CD8-positive, alpha-beta memory T cell (primary cell): Measurements from ENCODE around the gene YEATS4. TPM values are rescaled to one million over a fixed set of nuclear protein-coding genes. Genes with fewer than 3 reads are reported as not detected.

Source experiments
- CTCF ChIA-PET: fragments of 350-600 bp; sonication (Branson Sonifier 250); formaldehyde crosslinking; loops from one replicate; lab custom pipeline; 2021; ENCODE audit warnings: antibody characterized with exemption; lab: Charles Lee
- POLR2A ChIA-PET: fragments of 350-600 bp; sonication (Branson Sonifier 250); formaldehyde crosslinking; loops from one replicate; lab custom pipeline; 2021; ENCODE audit warnings: antibody characterized with exemption; lab: Charles Lee
- DNase-seq, 5 donors: peaks; one replicate each; pipeline versions ENCODE4 v3.0.0 to v3.0.0-alpha.2; 2020 to 2022; ENCODE audit warnings: mixed read lengths in 1 of 5
- H3K27ac ChIP-seq: one replicate; pipeline ENCODE4 v1.7.0; 2013; ENCODE audit warnings: low read depth, mild to moderate bottlenecking, low read length, moderate library complexity
- H3K27me3 ChIP-seq: 2 replicates; pipeline ENCODE4 v1.7.0; 2013; ENCODE audit warnings: low read length, mild to moderate bottlenecking; ENCODE audit not compliant: insufficient read depth, poor library complexity, severe bottlenecking
- H3K36me3 ChIP-seq: 2 replicates; pipeline ENCODE4 v1.7.0; 2013; ENCODE audit warnings: mild to moderate bottlenecking, low read length, moderate library complexity; ENCODE audit not compliant: insufficient read depth
- H3K4me1 ChIP-seq: 2 replicates; pipeline ENCODE4 v1.7.0; 2013; ENCODE audit warnings: mild to moderate bottlenecking, low read length, moderate library complexity; ENCODE audit not compliant: insufficient read depth
- H3K4me3 ChIP-seq: 2 replicates; pipeline ENCODE4 v1.7.0; 2013; ENCODE audit warnings: mild to moderate bottlenecking, low read length
- H3K9me3 ChIP-seq: 2 replicates; pipeline ENCODE4 v1.7.0; 2013; ENCODE audit warnings: mild to moderate bottlenecking, low read length
- H3K27ac Mint-ChIP-seq, 8 donors: one replicate each; pipeline ENCODE4 v1.8.0; 2020 to 2021; ENCODE audit warnings: mixed read lengths in 8 of 8, mild to moderate bottlenecking in 6 of 8, inconsistent platforms in 3 of 8, moderate library complexity in 3 of 8
- H3K27me3 Mint-ChIP-seq, 2 donors: one replicate each; pipeline ENCODE4 v1.8.0; 2020 to 2021; ENCODE audit warnings: mixed read lengths in 2 of 2, mild to moderate bottlenecking in 1 of 2, moderate library complexity in 1 of 2
- H3K36me3 Mint-ChIP-seq, 3 donors: one replicate each; pipeline ENCODE4 v1.8.0; 2020 to 2021; ENCODE audit warnings: mixed read lengths in 3 of 3, inconsistent platforms in 1 of 3, mild to moderate bottlenecking in 1 of 3
- H3K4me1 Mint-ChIP-seq, 3 donors: one replicate each; pipeline ENCODE4 v1.8.0; 2020 to 2021; ENCODE audit warnings: mixed read lengths in 3 of 3, inconsistent platforms in 1 of 3, mild to moderate bottlenecking in 1 of 3
- H3K4me3 Mint-ChIP-seq, 7 donors: one replicate each; pipeline ENCODE4 v1.8.0; 2020 to 2021; ENCODE audit warnings: mixed read lengths in 7 of 7, mild to moderate bottlenecking in 6 of 7, moderate library complexity in 4 of 7, inconsistent platforms in 2 of 7
- H3K9me3 Mint-ChIP-seq, 5 donors: one replicate each; pipeline ENCODE4 v1.8.0; 2020 to 2022; ENCODE audit warnings: mixed read lengths in 5 of 5, mild to moderate bottlenecking in 3 of 5, moderate library complexity in 2 of 5, inconsistent platforms in 1 of 5
- polyA plus RNA-seq: library from polyadenylated mRNA; unstranded; fragments of 300-500 nt; fragmentation: Illumina TruSeq; gene quantifications from one replicate; pipeline ENCODE4 v1.2.3, GENCODE V29; 2021
- total RNA-seq, 2 experiments: library from RNA; stranded (reverse); gene quantifications; one replicate each; pipeline ENCODE4 v1.2.3, GENCODE V29; 2021

YEATS4 gene
- total and polyA plus RNA-seq, 3 experiments from 2014 or later = 26.6 to 39.7 (median 34.9) TPM

DNA sequence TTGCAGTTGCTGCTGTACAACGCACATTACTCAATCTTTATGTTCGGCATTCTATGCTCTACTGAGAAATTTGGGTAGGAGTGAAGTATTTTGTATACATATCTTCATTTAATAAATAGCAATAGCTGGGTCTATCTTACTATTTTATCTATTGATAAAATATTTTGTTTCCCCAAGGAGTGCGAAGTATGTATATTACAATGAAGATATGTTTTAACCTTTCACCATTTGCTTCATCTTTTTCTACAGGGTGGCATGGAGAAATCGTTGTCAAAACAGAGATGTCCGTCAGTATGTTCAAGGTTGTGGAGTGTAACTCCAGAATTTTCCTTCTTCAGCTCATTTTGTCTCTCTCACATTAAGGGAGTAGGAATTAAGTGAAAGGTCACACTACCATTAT, 6.6 kb upstream of the YEATS4 start:
- H3K27ac Mint-ChIP-seq = no peak overlapping the region
- no peaks in the 10 kb centered on the region for H3K9me3 ChIP-seq
- no peaks in the 10 kb centered on the region for H3K36me3 Mint-ChIP-seq
- H3K4me3 Mint-ChIP-seq = no peak overlapping the region
- H3K4me1 ChIP-seq = peaks cover 5% of the 10 kb centered on the region
- no peak overlapping the region for H3K27ac ChIP-seq
- no peaks in the 10 kb centered on the region for H3K27me3 ChIP-seq
- H3K4me1 Mint-ChIP-seq = peaks cover 3 to 11% (median 9%) of the 10 kb centered on the region in 3 donors
- no peaks in the 10 kb centered on the region for H3K9me3 Mint-ChIP-seq
- ChIA-PET CTCF (interaction anchor here (0.8 kb wide), 1 partner anchor 287 kb away, joined by 3 read pairs; no protein-coding TSS in a partner anchor), POLR2A (no interaction called here)
- no peaks in the 10 kb centered on the region for H3K36me3 ChIP-seq
- H3K27me3 Mint-ChIP-seq = peaks cover 1 to 13% of the 10 kb centered on the region in 2 donors
- no peak for DNase-seq
- no peak overlapping the region for H3K4me3 ChIP-seq

GRCh38 chr12:69354172-69354555, 5.4 kb upstream of the YEATS4 start:
- Histone ChIP-seq H3K4me3 (no peak overlapping the region), H3K4me1 (peaks cover 9% of the 10 kb centered on the region), H3K9me3 (no peaks in the 10 kb centered on the region), H3K36me3 (no peaks in the 10 kb centered on the region), H3K27me3 (no peaks in the 10 kb centered on the region), H3K27ac (no peak overlapping the region)
- DNase-seq = no peak
- POLR2A ChIA-PET = no interaction called here
- no peak overlapping the region for H3K4me3 Mint-ChIP-seq
- peaks cover 1 to 13% of the 10 kb centered on the region in 2 donors for H3K27me3 Mint-ChIP-seq
- peaks cover 5 to 10% (median 9%) of the 10 kb centered on the region in 3 donors for H3K4me1 Mint-ChIP-seq
- H3K36me3 Mint-ChIP-seq = no peaks in the 10 kb centered on the region
- no peak overlapping the region for H3K27ac Mint-ChIP-seq
- CTCF ChIA-PET = interaction anchor here (1.0 to 2.1 kb wide), 2 partner anchors 217 to 526 kb away, joined by 3 to 7 read pairs; no protein-coding TSS in a partner anchor
- H3K9me3 Mint-ChIP-seq = no peaks in the 10 kb centered on the region

DNA sequence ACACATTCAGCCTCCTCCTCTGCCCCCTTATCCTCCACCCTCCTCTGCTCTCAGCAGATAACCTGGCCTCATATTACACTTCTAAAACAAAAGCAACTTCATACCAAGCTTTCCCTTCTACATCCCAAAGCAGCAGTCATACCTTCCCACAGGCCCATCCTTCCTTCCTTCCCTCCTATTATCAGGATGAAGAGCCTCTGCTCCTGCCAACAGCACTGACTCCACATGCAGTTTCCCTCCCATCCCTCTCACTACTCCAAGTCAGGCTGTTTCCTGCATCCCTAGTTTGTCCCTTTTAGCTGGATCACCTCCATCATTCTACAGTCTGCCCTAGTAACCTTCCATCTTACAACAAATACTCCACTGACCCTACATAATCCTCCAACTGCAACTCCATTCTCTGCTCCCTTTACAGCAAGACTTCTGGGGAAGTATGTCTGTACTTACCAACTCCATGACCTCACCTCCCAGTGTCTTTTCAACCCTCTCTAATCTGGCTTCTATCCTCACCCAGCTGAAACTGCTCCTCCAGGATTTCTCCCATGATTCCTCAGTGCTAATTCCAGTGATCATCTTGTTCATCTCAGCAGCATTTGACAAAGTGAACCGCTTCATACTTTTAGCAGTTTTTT, 4.9 kb upstream of the YEATS4 start:
- peaks cover 1 to 13% of the 10 kb centered on the region in 2 donors for H3K27me3 Mint-ChIP-seq
- no peak overlapping the region for H3K27ac ChIP-seq
- no peak overlapping the region for H3K4me3 ChIP-seq
- peaks cover 11% of the 10 kb centered on the region for H3K4me1 ChIP-seq
- peak overlapping the region in 1 of 8 donors; percentile 42 for H3K27ac Mint-ChIP-seq
- no peaks in the 10 kb centered on the region for H3K36me3 ChIP-seq
- POLR2A ChIA-PET = no interaction called here
- CTCF ChIA-PET = interaction anchor here (1.0 to 2.1 kb wide), 2 partner anchors 216 to 525 kb away, joined by 3 to 7 read pairs; no protein-coding TSS in a partner anchor
- peaks cover 9 to 15% (median 14%) of the 10 kb centered on the region in 3 donors for H3K4me1 Mint-ChIP-seq
- H3K9me3 ChIP-seq = no peaks in the 10 kb centered on the region
- H3K27me3 ChIP-seq = no peaks in the 10 kb centered on the region
- peaks cover 0 to 1% (median 0%) of the 10 kb centered on the region in 3 donors for H3K36me3 Mint-ChIP-seq
- H3K4me3 Mint-ChIP-seq = no peak overlapping the region
- H3K9me3 Mint-ChIP-seq = no peaks in the 10 kb centered on the region
- no peak for DNase-seq

GRCh38 chr12:69355363-69356028, 4.0 kb upstream of the YEATS4 start:
- CTCF ChIA-PET = interaction anchor here (2.1 kb wide), 1 partner anchor 215 kb away, joined by 7 read pairs; no protein-coding TSS in a partner anchor

DNA sequence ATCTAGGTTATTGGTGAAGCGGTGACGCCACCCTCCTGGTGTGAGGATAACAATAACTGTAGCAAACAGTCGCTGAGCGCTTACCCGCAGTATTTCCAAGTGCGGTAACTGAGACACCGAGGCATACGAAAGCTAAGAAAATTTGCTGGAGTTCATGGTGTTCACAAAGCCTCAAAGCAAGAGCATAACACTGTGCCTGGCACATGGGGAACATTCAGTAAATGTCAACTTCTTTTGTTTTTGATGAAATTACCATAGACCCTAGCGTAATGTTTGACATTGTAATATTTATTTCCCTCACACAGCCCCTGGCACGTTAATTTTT, 767 bp downstream of the YEATS4 start:
- ChIA-PET POLR2A (no interaction called here), CTCF (interaction anchor here (1.0 kb wide), 1 partner anchor 210 kb away, joined by 3 read pairs; no protein-coding TSS in a partner anchor)
- H3K27me3 ChIP-seq = no peaks in the 10 kb centered on the region
- H3K27ac ChIP-seq = peak overlapping the region; percentile 91
- Mint-ChIP-seq H3K4me1 (peaks cover 21 to 34% (median 31%) of the 10 kb centered on the region in 3 donors), H3K27me3 (no peaks in the 10 kb centered on the region), H3K27ac (peak overlapping the region; percentile 82 to 99 (median 92)), H3K36me3 (peaks cover 0 to 24% (median 2%) of the 10 kb centered on the region in 3 donors), H3K4me3 (peak overlapping the region; percentile 81 to 94 (median 90)), H3K9me3 (no peaks in the 10 kb centered on the region)
- no peaks in the 10 kb centered on the region for H3K9me3 ChIP-seq
- peaks cover 17% of the 10 kb centered on the region for H3K4me1 ChIP-seq
- no peaks in the 10 kb centered on the region for H3K36me3 ChIP-seq
- H3K4me3 ChIP-seq = peak overlapping the region; percentile 98
- DNase-seq = no peak

More at GRCh38 chr12:69355363-69356028, 4.0 kb upstream of the YEATS4 start:
- no peaks in the 10 kb centered on the region for H3K9me3 ChIP-seq
- no peak overlapping the region for H3K27ac ChIP-seq
- H3K27me3 ChIP-seq = no peaks in the 10 kb centered on the region
- H3K4me1 Mint-ChIP-seq = peaks cover 14 to 20% (median 19%) of the 10 kb centered on the region in 3 donors
- H3K27me3 Mint-ChIP-seq = peaks cover 1 to 13% of the 10 kb centered on the region in 2 donors
- no peak overlapping the region for H3K4me3 ChIP-seq
- no peaks in the 10 kb centered on the region for H3K36me3 ChIP-seq
- no peak overlapping the region for H3K4me3 Mint-ChIP-seq
- no peak overlapping the region for H3K27ac Mint-ChIP-seq
- H3K4me1 ChIP-seq = peaks cover 15% of the 10 kb centered on the region
- H3K9me3 Mint-ChIP-seq = no peaks in the 10 kb centered on the region
- H3K36me3 Mint-ChIP-seq = peaks cover 0 to 7% (median 0%) of the 10 kb centered on the region in 3 donors
- POLR2A ChIA-PET = no interaction called here
- DNase-seq = no peak

DNA sequence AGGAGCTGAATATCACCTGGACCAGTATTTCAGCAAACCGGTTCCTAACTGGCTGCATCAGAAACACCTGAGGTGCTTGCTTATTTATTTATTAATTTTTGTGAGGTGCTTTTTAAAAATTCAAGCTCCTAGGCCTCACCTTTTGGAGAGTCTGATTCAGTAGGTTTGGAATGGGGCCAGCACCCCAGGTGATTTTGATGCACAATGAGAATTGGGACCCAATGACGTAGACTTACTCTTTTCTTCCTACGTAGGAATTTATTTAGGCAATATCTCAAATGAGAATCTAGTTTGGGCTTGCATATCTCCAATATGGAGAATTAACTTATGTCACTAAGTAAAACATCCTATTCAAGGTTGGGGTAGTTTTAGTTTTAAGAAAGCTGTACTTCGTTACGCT, 7.3 kb downstream of the YEATS4 start:
- no peak overlapping the region for H3K27ac ChIP-seq
- H3K4me1 ChIP-seq = no peaks in the 10 kb centered on the region
- H3K36me3 Mint-ChIP-seq = peaks cover 3 to 65% (median 15%) of the 10 kb centered on the region in 3 donors
- no peak overlapping the region for H3K4me3 ChIP-seq
- H3K27ac Mint-ChIP-seq = no peak overlapping the region
- peaks cover 17% of the 10 kb centered on the region for H3K36me3 ChIP-seq
- no peak overlapping the region for H3K4me3 Mint-ChIP-seq
- no peaks in the 10 kb centered on the region for H3K27me3 Mint-ChIP-seq
- peaks cover 6 to 31% (median 15%) of the 10 kb centered on the region in 3 donors for H3K4me1 Mint-ChIP-seq
- no peak for DNase-seq
- H3K27me3 ChIP-seq = no peaks in the 10 kb centered on the region
- no peaks in the 10 kb centered on the region for H3K9me3 Mint-ChIP-seq
- ChIA-PET POLR2A (no interaction called here), CTCF (interaction anchor here (1.0 to 1.8 kb wide), 2 partner anchors 8 to 10 kb away, joined by 3 to 6 read pairs; no protein-coding TSS in a partner anchor)
- H3K9me3 ChIP-seq = no peaks in the 10 kb centered on the region

DNA sequence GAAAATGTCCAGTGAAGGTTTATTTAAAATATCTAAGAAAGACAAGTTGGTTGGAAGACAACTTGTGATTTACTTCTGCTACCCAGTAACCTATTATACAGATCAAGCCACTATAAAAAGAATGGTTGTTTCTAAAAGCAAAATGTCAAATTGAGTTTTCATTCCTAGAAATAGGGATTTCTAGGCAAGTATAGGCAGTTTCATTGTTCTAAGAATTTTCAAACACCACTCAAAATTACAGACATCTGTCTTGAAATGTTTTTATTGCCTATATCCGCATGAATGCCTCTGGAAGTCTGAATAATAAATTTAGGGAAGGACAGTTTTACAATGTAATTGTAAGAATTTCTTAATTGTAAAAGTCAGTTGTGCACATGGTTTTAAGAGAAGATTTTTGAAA, 8.6 kb downstream of the YEATS4 start:
- Mint-ChIP-seq H3K9me3 (no peaks in the 10 kb centered on the region), H3K4me1 (peaks cover 6 to 31% (median 9%) of the 10 kb centered on the region in 3 donors), H3K27ac (peak overlapping the region in 2 of 8 donors; percentile 7 to 48), H3K4me3 (no peak overlapping the region), H3K27me3 (no peaks in the 10 kb centered on the region), H3K36me3 (peaks cover 7 to 72% (median 20%) of the 10 kb centered on the region in 3 donors)
- no peaks in the 10 kb centered on the region for H3K4me1 ChIP-seq
- peaks cover 18% of the 10 kb centered on the region for H3K36me3 ChIP-seq
- no peaks in the 10 kb centered on the region for H3K9me3 ChIP-seq
- no peak overlapping the region for H3K27ac ChIP-seq
- CTCF ChIA-PET = interaction anchor here (1.8 kb wide), 1 partner anchor 10 kb away, joined by 6 read pairs; no protein-coding TSS in a partner anchor
- POLR2A ChIA-PET = no interaction called here
- H3K4me3 ChIP-seq = no peak overlapping the region
- no peak for DNase-seq
- no peaks in the 10 kb centered on the region for H3K27me3 ChIP-seq

DNA sequence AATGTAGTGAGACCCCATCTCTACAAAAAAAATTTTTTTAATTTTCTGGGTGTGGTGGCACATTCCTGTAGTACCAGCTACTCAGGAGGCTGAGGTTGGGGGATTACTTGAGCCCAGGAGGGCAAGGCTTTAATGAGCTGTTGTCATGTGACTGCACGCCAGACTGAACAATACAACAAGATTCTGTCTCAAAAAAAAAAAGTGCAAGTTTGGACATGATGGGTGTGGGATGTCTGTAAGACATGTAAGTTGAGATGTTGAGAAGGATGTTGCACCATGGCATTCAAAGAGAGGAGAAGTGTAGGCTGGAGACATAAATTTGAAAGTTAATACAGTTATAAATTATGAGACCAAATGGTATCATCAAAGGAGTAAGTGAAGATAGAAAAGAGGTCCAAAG, 23.5 kb downstream of the YEATS4 start:
- H3K27ac Mint-ChIP-seq = peak overlapping the region in 1 of 8 donors; percentile 16
- POLR2A ChIA-PET = no interaction called here
- Histone ChIP-seq H3K4me3 (no peak overlapping the region), H3K36me3 (peaks cover 7% of the 10 kb centered on the region), H3K4me1 (no peaks in the 10 kb centered on the region), H3K27ac (no peak overlapping the region), H3K9me3 (no peaks in the 10 kb centered on the region), H3K27me3 (no peaks in the 10 kb centered on the region)
- no peaks in the 10 kb centered on the region for H3K9me3 Mint-ChIP-seq
- peaks cover 0 to 9% (median 6%) of the 10 kb centered on the region in 3 donors for H3K4me1 Mint-ChIP-seq
- CTCF ChIA-PET = no interaction called here
- no peaks in the 10 kb centered on the region for H3K27me3 Mint-ChIP-seq
- no peak for DNase-seq
- H3K36me3 Mint-ChIP-seq = peaks cover 10 to 63% (median 20%) of the 10 kb centered on the region in 3 donors
- no peak overlapping the region for H3K4me3 Mint-ChIP-seq
